Testis (tissue), 2 donors: ENCODE results near the gene CDC42BPB.

Experiments used
- POLR2A ChIP-seq: fragments of 450-650 bp; IDR thresholded peaks from one replicate; pipeline ENCODE4 v1.6.1; 2017; ENCODE audit warnings: antibody characterized with exemption, mild to moderate bottlenecking, moderate library complexity
- TF ChIP-seq, protein P1 (sequence below), 3 experiments: fragments of 450-650 bp in 2 of 3; fragments of 200-600 bp in 1 of 3; sonication (generic) in 1 of 3; IDR thresholded peaks; one replicate each; pipeline ENCODE4 v1.5.1; 2016 to 2019; ENCODE audit warnings: antibody characterized with exemption in 3 of 3, mild to moderate bottlenecking in 2 of 3, moderate library complexity in 1 of 3

- no peak for TF ChIP-seq POLR2A
- TF ChIP-seq, protein P1, sequence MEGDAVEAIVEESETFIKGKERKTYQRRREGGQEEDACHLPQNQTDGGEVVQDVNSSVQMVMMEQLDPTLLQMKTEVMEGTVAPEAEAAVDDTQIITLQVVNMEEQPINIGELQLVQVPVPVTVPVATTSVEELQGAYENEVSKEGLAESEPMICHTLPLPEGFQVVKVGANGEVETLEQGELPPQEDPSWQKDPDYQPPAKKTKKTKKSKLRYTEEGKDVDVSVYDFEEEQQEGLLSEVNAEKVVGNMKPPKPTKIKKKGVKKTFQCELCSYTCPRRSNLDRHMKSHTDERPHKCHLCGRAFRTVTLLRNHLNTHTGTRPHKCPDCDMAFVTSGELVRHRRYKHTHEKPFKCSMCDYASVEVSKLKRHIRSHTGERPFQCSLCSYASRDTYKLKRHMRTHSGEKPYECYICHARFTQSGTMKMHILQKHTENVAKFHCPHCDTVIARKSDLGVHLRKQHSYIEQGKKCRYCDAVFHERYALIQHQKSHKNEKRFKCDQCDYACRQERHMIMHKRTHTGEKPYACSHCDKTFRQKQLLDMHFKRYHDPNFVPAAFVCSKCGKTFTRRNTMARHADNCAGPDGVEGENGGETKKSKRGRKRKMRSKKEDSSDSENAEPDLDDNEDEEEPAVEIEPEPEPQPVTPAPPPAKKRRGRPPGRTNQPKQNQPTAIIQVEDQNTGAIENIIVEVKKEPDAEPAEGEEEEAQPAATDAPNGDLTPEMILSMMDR (IDR thresholded peaks at IDR 0.05): no peak
Measured at GRCh38 chr14:102918438-102918837, 138.9 kb downstream of the CDC42BPB start.
